HL-60/S4 treated with retinoic acid at 250 ng/mL for 4 days and 3 days (cell line): ENCODE results near the gene HPSE2.
"Not testable (repeated sequence)": the region's sequence is repeated elsewhere in the genome, so short reads cannot be mapped to it uniquely, and the experiment has no call there.

Source experiments
- in situ Hi-C: fragments of 300-500 bp; cut with MboI; formaldehyde crosslinking; loops from 2 replicates; pipeline ENCODE4 v1.7.0; 2022; ENCODE audit warnings: low sequenced_read_pairs

Gene HPSE2

DNA sequence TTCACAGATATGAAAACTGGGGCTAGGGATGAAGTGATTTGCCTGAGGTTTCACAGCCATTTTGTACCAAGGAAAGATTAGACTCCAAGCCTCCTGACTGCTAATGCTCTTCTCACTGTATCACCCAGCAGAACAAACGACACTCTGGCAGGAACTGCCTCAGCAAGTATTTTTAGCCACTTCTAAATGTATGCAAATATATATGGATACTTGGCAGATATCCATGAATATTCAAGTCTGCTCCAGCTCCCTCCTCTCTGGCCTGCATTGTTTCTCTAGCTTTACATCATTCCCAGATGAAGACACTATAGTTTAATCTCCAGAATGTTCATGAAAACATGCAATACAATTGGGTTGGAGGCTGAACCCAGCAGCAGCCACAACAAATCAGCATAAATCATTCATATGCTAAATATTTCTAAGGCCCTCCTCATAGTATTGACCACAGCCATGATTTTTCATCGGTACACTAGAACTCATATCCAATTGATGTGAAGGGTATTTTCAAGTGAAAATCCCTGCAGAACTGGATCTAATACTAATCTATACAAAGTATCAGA, 65.5 kb downstream of the HPSE2 start:
- in situ Hi-C loops, result no loop called here

DNA sequence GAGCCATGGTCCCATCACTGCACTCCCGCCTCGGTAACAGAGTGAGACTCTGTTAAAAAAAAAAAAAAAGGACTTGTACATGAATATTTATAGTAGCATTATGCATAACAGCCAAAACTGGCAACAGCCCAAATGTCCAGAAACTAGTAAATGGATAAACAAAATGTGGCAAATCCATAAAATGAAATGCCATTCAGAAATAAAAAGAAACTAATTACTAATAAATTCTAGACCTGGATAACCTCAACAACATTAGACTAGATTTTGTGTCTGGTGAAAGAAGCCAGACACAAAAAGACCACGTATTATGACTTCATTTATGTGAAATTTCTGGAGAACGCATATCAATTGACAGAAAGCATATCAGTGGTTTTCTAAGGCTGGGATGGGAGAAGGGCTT, 74.5 kb downstream of the HPSE2 start:
- in situ Hi-C loops, result no loop called here

DNA sequence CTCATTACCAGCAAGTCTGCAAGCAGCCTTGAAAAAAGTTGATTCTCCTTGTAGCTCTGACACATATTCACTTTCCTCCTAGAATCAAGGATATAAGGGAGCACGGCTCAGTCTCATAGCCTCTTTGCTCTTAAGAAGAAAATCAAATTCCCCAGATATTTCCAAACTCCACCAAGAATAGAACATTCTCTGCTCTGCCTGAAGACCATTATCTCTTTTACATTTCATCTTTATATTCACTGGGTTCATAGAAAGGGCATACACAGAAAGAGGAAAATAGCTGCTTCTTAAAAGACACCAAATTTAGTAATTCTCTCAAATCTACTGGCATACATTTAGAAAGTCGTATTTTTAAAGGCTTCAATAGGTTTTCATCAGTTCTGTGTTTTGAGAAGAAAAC, 92.0 kb downstream of the HPSE2 start:
- in situ Hi-C loops, result no loop called here

DNA sequence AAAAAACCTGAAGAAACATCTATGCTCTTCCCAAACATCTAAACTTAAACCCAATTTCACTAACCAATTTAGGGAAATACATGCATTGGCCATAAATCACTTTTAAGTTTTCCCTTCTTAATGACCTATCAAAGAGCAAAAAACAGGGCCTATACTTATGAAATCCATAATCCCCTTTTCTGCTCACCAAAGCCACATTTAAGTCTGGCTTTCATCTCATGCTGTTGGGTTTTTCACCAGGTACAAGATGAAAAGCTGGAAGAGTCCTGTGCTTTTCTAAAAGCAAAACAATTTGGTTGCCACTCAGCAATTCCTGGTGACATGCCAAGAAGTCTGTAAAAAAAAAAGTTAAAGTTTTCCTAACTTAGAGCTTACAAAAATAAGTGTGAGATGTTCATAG, 92.6 kb downstream of the HPSE2 start:
- in situ Hi-C loops, result no loop called here

DNA sequence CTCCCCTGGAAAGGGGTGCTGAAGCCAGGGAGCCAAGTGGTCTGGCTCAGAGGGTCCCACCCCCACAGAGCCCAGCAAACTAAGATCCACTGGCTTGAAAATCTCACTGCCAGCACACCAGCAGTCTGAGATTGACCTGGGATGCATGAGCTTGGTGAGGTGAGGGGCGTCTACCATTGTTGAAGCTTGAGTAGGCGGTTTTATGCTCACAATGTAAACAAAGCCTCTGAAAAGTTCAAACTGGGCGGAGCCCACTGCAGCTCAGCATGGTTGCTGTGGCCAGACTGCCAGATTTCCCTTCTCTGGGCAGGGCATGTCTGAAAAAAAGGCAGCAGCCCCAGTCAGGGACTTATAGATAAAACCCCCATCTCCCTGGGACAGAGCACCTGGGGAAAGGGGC, 102.8 kb downstream of the HPSE2 start:
- in situ Hi-C loops, result not testable (repeated sequence)

DNA sequence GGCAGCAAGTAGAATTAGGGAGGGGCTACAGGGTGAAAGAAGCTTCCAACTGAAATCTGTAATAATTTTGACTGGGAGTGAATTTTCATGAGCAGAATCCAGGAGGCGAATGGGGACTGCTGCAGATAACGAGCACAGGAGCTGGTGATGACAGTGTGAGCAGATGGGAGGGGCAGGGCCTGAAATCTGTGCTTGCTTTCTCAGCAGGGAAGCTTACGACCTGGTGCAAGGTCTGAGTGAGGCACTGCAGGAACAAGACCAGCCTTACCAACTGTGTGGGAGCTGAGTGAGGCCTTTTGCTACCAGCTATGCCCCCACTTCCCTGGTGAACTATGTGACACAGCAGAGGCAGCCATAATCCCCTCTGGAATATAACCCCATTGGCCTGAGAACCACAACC, 109.8 kb downstream of the HPSE2 start:
- in situ Hi-C loops, result no loop called here

DNA sequence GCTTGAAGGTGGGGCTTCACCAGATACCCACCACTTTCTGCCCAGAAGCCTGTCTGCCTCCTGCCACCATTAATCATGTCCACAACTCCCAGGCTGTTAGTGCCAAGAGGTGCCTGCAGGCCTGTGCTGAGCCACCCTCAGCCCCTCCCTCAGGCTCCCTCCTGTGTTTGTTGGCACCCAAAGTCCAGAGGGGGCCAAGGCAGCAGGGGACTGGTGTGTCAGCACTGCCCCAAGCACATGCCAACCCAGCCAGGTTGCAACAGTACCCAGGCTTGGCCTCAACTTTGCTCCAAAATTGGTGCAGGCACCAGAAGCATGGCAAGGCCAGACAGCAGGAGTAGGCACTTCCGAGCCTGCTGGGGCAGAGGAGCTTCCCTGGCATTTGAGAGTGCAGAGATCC, 111.3 kb downstream of the HPSE2 start:
- in situ Hi-C loops, result no loop called here

DNA sequence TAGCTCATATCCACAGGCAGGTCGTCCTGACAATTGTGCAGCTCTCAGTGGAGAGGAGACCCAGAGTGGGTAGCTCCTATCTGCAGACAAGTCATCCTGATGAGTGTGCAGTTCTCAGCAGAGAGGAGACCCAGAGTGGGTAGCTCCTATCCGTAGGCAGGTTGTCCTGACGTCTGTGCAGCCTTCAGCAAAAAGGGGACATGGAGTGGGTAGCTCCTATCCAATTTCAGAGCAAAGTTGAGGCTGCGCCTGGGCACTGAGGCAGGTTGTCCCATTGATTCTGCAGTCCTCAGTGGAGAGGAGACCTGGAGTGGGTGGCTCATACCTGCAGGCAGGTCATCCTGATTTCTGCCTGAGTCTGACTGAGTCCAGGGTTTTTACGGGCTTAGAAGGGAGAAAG, 111.8 kb downstream of the HPSE2 start:
- in situ Hi-C loops, result no loop called here

DNA sequence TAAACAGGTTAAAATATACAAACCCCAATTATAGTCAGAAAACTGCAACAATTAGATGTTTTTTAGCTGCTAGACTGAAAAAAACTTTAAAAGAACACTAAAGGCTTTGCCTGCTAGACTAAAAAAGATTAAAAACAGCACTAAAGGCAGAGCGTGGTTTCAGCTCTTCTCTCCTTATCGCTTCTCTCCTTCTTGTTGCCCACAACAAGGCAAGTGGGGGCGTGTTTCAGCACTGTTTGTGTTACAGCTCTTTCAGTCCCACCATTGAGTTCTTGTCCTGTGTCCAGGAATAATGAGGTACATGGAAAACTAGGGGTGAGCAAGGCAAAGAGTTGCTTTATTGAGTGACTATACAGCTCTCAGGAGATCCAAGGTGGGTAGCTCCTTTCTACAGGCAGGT, 112.3 kb downstream of the HPSE2 start:
- in situ Hi-C loops, result no loop called here

DNA sequence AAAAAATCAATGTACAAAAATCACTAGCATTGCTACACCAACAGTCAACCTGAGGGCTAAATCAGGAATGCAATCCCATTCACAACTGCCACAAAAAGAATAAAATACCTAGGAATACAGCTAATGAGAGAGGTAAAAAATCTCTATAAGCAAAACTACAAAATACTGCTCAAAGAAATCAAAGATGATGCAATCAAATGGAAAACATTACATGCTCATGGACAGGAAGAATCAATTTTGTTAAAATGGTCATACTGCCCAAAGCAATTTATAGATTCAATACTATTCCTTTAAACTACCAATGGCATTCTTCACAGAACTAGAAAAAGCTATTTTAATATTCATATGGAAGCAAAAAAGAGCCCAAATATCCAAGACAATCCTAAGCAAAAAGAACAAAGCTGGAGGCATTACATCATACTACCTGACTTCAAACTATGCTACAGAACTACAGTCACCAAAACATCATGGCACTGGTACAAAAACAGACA, 116.3 kb downstream of the HPSE2 start:
- in situ Hi-C loops, result no loop called here

DNA sequence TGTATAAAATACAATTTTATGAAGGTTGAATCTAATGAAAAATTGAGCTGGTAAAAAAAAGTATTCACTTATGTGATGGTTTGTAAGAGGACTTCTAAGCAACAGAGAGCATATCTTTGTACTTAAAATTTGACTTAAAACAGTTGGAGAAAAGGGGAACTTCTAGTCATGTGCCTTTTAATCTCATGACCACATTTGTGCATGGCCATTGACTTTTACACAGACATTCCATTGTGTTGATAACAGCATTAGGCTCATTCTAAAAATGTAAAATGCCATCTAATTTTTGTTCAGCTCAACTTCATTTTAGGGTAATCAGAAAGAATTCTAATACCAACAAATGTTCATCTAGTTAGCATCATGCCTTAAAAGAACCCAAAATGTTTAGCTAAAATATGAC, 119.9 kb downstream of the HPSE2 start:
- in situ Hi-C loops, result no loop called here

DNA sequence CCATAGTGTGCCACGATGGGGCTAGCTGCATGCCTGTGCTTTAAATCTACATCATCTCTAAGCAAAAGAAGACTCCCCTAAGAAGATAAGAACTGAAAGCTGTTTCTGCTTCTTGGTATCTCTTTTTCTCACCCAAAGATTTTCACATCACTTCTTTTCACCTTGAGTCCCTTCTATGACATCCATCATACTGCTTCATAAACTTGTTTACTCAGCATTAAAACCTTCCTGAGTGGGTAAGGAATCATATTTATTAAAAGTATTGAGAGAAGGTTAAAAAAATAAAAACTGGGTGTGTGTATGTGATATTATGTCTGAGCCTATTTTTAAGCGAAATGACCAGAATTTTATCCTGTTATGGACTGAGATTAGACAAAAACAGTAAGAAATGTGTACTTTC, 150.3 kb downstream of the HPSE2 start:
- in situ Hi-C loops, result no loop called here

DNA sequence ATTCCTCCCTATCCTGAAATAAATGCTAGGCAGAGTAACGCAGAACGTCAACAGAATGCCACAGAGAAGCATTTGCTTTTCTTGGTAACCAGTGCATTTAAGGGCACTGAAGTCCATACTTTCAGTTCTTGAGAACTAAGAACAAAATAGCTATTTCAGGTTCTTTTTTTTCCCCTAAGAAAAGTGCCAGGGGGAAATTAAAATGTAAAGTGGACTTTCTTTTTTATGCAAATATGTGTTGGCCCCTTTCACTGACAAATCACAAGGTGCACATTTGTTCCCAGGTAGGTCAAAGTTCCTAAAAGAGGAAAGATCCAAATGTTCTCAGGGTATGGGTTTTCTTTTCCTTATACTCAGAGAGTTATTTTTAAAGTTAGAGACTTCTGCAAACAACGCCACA, 151.5 kb downstream of the HPSE2 start:
- in situ Hi-C loops, result no loop called here

DNA sequence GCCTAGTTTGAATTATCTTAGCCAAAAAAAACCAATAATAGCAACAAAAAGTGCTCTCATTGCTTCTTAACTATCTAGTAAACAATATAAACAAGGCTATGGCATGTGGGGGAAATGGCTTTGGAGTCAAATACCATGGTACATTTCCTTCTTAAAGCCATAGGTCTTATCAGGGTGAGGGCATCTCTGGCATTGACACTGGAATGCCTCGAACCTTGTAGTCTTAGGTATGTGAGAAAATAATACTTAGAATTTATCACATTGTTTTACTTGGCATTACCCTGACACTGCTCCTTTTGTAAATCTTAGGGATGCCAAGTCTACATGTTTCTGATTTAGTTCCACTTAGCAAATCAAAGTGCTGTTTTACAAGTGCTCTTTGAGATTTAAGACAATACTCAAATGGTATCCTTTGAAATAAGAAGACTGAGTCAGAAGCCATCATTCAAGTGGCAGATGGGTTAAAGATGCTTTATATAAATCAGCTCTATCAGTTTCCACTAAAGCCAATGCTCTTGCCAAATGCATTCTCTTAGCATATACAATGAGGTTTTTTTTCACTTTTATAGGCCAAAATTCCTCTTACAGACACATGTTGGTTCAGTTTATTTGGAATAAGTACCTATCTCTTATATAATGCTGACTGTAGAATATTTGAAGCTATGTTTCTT, 155.2 kb downstream of the HPSE2 start:
- in situ Hi-C loops, result no loop called here

DNA sequence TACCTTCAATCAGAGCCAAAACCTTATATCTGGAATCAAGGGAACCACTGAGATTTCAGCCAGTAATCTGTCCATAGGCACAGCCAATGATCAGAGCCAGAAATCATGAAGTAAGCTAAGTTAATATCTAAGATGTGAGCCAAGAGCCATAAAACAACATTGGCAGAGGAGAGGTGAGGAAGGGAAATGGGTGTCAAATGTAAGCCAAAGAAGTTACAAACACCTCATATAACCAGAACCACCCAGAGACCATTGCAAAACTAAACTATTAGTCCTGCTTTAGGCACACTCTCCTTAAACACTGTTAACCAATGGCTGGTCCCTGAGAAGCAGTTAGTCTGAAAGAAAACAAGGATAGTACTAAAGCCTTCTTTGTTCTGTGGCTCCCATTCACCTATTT, 173.1 kb downstream of the HPSE2 start:
- in situ Hi-C loops, result no loop called here

DNA sequence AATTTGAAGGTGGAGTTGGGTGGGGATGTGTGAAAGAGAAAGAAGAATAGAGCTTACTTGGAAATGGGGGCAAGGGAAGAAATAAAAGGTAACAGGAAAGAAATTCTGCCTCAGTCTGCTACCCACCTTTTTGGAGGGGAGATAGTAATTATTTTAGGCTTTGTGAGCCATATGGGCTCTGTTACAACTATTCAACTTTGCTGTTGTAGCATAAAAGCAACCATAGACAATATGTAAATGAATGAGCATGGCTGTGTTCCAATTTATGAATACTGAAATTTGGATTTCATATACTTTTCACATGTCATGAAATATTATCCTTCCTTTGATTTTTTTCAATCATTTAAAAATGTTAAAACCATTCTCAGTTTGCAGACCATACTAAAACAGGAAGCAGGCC, 176.9 kb downstream of the HPSE2 start:
- in situ Hi-C loops, result no loop called here

DNA sequence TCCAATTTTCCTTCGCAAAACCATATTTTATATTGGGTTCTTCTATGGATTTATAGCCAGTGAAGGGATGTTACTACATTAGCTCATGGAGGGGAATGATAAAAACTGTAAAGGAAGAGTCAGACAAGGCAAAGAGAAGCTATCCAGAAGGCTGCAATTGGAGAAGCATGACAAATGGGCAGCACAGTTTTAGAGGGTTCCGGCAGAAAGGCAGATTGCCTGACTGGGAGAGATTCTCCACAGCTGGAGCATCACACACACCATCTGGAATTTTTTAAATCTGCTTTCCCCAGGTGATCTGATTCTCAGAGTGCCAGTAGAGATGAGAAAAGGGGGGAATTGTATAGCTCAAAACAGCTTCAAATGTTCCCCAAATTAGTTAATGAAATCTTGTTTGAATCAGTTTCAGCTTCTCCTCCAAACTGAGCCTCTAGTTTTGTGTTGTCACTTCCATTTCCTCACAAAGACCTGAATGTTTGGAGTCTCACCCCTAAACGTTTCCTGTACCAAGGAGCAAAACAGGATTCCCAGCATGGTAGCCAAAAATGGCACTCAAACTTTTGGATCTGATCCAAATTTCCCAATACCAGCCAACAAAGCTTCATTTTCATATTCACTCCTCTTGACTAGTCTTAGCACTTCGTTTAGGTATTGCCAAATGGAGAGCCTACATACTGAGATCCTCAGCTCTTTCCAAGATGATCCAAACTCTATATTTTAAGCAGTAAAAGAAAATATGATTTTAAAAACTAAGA, 177.5 kb downstream of the HPSE2 start:
- in situ Hi-C loops, result no loop called here

DNA sequence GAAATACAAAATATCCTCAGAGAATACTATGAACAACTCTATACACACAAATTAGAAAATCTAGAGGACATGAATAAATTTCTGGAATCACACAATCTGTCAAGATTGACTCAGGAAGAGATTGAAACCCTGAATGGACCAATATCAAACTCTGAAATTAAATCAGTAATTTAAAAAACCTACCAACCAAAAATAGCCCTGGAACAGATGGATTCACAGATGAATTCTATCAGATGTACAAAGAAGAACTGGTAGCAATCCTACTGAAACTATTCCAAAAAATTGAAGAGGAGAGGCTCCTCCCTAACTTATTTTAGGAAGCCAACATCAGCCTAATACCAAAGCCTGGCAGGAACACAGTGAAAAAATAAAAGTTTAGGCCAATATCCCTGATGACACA, 190.0 kb downstream of the HPSE2 start:
- in situ Hi-C loops, result loop anchor here (25.0 kb wide), 1 partner anchor 583 kb away; no protein-coding TSS in a partner anchor

DNA sequence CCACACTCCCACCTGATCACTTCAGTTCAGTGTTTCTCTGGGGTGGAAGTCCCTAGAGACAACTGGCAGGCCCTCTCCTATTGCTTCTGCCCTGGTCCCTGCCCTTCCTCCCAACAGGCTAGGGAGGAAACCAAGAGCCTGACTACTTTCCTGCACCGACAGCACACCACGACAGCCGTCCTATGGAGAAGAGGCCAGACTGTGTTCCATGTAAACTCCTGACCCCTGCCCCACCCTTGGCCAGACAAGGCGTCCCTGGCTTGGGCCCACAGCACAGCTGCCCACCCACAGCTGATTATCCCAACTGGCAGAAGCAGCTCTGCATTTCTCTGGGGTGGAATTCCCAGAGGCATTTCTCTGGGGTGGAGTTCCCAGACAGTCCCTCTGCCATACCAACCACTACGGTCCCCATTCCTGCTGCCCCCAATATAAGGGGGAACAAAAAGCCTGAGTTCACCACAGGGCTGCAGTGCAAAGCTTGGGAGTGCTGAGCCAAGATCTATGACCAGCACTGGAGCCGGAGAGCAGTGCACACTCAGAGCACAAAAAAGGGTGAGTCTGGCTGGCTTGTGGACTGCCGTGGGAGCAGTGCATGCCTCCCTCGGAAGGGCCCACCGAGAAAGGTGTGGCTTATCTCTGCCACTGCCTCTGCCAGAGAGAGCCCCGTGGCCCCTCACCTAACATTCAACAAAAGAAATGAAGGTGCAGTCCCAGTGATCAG, 193.4 kb downstream of the HPSE2 start:
- in situ Hi-C loops, result loop anchor here (25.0 kb wide), 1 partner anchor 580 kb away; no protein-coding TSS in a partner anchor

DNA sequence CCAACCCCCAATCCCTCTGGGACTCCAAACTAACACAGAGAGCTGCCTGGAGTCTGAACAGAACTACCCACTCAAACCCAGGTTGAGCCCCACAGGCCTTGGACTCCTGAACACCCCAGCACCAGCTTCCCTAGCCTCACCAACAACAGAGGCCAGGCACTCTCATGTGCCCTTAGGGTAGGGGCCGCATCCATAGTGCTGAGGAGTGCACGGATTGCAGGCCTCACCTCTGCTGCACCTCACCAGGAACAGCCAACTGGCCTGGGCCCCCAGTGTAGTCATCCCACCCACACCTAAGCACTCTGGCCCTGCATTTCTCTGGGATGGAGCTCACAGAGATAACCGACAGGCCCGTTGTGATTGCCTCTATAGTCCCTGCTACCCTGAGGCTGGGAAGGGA, 194.2 kb downstream of the HPSE2 start:
- in situ Hi-C loops, result loop anchor here (25.0 kb wide), 1 partner anchor 579 kb away; no protein-coding TSS in a partner anchor

DNA sequence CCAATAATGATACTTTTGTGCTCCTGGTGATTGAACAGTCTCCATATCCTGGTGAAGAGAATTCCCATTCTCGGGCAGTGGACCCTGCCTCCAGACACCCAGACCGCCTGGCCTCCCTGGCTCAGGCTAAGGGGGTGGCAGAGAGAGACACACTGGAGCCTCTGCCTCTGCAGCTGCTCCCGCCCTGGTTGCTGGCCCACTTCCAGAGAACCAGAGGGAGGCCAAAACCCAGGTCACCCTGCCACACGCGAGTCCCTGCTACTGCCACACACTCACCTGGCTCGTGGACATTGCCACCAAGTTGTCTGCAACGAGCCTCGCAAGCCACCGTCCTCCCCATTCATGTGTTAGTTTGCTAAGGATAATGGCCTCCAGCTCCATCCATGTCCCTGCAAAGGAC, 221.8 kb downstream of the HPSE2 start:
- in situ Hi-C loops, result no loop called here
